HepG2 (cell line): ENCODE measurements around the gene SDK1.

Source experiments
- ATF1 ChIP-seq: IDR thresholded peaks from 2 replicates; pipeline ENCODE4 v1.6.1; 2016; ENCODE audit warnings: mild to moderate bottlenecking, control low read depth
- CTCF ChIP-seq: sonication (generic); formaldehyde crosslinking; IDR thresholded peaks from 2 replicates; pipeline ENCODE4 v1.5.0; 2020; ENCODE audit warnings: mild to moderate bottlenecking, missing genetic modification reagents, moderate library complexity
- KDM5A ChIP-seq: fragments of 200-600 bp; sonication (generic); IDR thresholded peaks from 2 replicates; pipeline ENCODE4 v1.7.0; 2018; ENCODE audit warnings: antibody characterized with exemption, mild to moderate bottlenecking, low read length, borderline replicate concordance
- MAX ChIP-seq: IDR thresholded peaks from 2 replicates; pipeline ENCODE4 v1.6.1; 2012; ENCODE audit warnings: inconsistent platforms
- PHF8 ChIP-seq: sonication (generic); formaldehyde crosslinking; IDR thresholded peaks from 2 replicates; pipeline ENCODE4 v1.5.0; 2020; ENCODE audit warnings: missing genetic modification reagents
- PLSCR1 ChIP-seq: sonication (generic); formaldehyde crosslinking; IDR thresholded peaks from 2 replicates; pipeline ENCODE4 v1.5.0; 2020; ENCODE audit warnings: missing genetic modification reagents, mild to moderate bottlenecking, borderline replicate concordance
- RAD21 ChIP-seq: fragments of 450-650 bp; formaldehyde crosslinking; IDR thresholded peaks from 2 replicates; pipeline ENCODE4 v1.5.0; 2020; ENCODE audit warnings: mild to moderate bottlenecking
- RFXANK ChIP-seq: IDR thresholded peaks from 2 replicates; pipeline ENCODE4 v1.6.1; 2016
- SCMH1 ChIP-seq: sonication (generic); formaldehyde crosslinking; IDR thresholded peaks from 2 replicates; pipeline ENCODE4 v1.9.0; 2021; ENCODE audit warnings: missing genetic modification reagents, mild to moderate bottlenecking, borderline replicate concordance
- ZBTB10 ChIP-seq: sonication (generic); formaldehyde crosslinking; IDR thresholded peaks from 2 replicates; pipeline ENCODE4 v1.4.0; 2020; ENCODE audit warnings: missing genetic modification reagents, borderline replicate concordance
- ZMYM2 ChIP-seq: sonication (generic); formaldehyde crosslinking; IDR thresholded peaks from 2 replicates; pipeline ENCODE4 v1.8.0; 2022; ENCODE audit warnings: mild to moderate bottlenecking, missing genetic modification reagents
- ZNF232 ChIP-seq: sonication (generic); formaldehyde crosslinking; IDR thresholded peaks from 2 replicates; pipeline ENCODE4 v1.4.0; 2020; ENCODE audit warnings: missing genetic modification reagents, borderline replicate concordance
- ZNF24 ChIP-seq: fragments of 450-650 bp; IDR thresholded peaks from 2 replicates; pipeline ENCODE4 v1.6.1; 2017; ENCODE audit warnings: antibody characterized with exemption, mild to moderate bottlenecking

- no peak for TF ChIP-seq SCMH1 (CRISPR knock-in tag)
- TF ChIP-seq ZBTB10 (CRISPR knock-in tag) = no peak
- no peak for TF ChIP-seq PLSCR1 (CRISPR knock-in tag)
- TF ChIP-seq RAD21 = no peak
- no peak for TF ChIP-seq KDM5A
- TF ChIP-seq ATF1 = no peak
- no peak for TF ChIP-seq PHF8 (CRISPR knock-in tag)
- TF ChIP-seq CTCF (CRISPR knock-in tag) = no peak
- TF ChIP-seq MAX = no peak
- no peak for TF ChIP-seq ZNF232 (CRISPR knock-in tag)
- no peak for TF ChIP-seq ZNF24
- TF ChIP-seq RFXANK (CRISPR knock-in tag) = no peak
- no peak for TF ChIP-seq ZMYM2 (CRISPR knock-in tag)
Measured at GRCh38 chr7:3992841-3993240, 691.8 kb downstream of the SDK1 start.
